ENCODE data around the gene BAG1.

BAG1 gene

DNA sequence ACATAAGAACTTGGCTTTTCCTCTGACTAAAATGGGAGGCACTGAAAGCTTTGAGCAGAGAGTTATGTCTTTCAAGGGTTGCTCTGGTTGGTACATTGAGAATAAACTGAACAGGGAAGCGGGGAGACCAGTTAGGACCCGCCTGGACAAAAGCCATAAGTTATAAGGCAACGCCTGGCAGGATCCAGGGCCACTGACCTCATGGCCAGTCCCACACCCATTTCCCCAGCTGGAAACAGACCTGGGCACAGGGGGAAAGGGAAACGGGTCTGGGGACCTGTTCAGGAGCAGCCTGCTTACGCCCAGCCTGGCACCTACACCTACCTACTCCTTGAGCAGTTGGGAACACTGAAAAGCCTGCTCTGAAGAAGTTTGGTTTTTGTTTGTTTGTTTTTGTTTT is 23.2 kb downstream of the BAG1 start:
- no peak for DNase-seq

DNA sequence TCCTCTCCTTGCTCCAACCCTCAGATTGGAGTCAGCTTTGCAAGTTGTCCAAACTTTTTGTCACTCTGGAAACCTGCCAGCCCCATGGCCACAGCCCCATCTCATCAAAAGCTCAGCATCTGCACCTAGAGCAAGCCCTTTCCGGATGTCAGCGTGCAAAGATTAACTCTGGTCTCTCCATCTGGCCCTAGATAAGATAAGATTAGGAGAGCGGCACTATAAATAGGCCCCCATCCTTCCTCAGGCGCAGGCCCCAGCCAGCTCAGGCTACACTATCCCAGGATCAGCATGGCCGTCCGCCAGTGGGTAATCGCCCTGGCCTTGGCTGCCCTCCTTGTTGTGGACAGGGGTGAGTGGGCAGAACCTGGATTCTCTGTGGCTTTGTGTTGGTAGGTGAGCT is 24.6 kb downstream of the BAG1 start, which contains the start of gene SPINK4:
Gene SPINK4 (plus strand): TSS at position 247 of the 400 bp plus-strand sequence. CDS start 42 bp downstream, at position 289.
- no peak for DNase-seq

DNA sequence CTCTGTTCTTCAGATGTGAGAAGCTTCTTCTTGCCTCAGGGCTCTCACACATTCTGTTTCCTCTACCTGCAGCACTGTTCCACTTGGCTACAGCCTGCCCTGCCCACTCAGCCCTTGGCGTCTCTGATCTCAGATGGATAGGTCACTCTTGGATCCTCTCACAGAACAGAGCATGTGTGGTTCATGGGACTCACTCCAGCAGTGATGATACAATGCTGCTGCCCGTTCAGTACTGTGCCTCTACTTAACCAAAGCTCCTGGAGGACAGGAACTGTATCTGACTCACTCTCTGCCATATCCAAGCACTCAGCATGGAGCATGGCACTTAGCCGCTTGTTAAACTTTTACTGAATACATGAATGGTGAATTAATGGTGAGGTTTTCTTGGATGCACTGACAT is 27.9 kb downstream of the BAG1 start:
- DNase-seq = no peak

DNA sequence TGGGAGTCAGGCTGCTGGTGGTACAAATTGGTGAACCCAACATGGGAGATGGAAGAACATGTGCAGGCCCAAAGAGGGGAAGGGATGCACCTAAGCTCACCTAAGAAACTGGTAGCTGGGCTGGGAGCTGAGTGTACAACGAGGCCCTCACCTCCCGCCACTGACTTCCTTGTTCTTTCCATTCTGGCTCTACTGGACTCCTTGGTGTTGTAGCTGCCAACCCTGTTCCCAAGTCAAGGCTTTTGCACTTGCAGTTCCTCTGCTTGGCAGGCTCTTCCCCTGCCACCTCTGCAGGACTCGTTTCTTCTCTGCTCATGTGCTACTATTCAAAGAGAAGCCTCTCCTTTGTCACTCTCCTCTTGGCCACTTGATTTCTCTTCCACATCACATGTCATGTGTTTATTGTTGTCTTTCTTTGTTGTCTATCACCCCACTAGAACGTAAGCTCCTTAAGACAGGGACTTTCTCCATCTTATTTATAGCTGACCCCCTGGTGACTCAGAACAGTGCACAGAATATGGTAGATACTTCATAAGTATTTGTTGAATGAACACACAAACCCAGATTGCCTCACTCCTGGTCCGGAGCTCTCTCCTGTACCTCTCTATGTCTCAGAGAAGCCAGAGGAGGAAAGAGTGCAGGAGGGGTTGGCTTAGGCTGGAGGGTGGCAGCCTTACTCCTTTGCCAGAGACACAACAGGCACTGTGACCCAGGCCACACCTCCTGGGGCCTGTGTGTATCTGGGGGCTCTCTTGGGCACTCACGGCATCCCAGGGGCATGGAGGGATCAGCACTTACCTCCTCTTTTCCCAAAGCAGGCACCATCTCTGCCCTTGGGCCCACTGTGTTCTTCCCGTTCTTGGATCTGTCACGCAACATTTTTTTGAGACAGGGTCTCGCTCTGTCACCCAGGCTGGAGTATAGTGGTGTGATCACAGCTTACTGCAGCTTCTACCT is 29.7 kb downstream of the BAG1 start:
- no peak for DNase-seq

DNA sequence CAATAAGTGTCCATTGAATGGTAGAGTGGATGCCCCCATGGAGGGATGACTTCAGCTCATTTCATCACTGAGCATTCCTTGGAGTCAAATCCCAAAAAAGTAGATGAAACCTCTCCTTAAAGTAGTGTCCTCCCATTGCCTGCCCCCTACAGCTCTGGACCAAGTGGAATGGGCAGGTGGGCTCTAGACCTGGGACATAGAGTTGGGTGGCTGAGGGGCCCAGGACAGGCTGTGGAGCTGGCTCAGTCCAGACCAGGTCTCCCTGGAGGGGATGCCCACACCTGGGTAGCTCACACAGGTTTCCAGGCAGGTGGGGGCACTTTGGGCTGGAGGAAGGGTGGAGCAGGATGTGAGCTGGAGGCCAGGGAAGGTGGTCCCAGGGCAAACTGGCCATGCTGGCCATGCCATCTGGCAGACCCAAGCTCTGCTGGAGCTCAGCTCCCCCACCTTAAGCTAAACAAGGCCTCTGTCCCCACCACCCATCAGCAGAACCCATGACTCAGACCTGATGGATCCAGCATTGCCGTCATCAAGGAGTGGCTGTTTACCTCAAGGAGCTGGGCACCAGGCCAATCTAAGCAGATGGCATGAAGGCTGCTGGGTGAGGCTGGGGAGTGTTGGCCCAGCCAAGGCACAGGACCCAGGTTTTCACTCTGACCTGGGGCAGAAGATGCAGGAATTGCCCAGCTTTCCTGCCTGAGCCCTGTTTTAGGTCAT is 30.7 kb downstream of the BAG1 start:
- no peak for DNase-seq

DNA sequence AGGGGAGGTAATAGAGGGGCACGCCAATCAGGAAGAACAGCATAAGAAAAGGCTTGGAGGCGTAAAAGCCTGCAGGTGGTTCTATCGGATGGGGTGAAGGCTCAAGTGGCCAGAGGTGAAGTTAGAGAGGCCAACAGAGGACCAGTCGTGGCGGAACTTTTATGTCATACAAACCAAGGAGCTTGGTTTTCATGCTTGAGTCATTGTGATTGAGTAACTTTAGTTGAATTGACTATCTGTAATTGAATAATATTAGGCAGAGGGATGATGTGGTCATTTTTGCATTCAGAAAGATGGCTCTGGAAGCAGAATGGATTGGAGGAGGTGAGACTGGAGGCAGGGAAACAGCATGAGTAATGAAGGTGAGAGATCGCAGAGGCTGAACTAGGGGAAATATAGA is 31.7 kb downstream of the BAG1 start:
- DNase-seq = no peak

DNA sequence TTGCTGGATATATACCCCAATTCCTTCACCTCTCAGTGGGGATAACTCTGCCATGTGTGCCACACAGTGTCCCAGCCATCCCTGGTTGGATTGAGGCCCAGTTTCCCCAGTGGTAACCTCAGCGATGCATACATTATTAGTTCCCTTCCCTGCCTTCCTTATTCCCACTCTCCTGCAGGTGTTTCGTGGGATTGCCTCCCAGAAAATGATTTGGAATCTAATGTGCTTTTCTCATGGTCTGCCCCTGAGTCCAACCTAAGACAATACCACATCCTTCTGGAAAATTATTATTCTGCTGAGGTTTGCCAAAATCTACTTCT is 32.9 kb downstream of the BAG1 start:
- no peak for DNase-seq

DNA sequence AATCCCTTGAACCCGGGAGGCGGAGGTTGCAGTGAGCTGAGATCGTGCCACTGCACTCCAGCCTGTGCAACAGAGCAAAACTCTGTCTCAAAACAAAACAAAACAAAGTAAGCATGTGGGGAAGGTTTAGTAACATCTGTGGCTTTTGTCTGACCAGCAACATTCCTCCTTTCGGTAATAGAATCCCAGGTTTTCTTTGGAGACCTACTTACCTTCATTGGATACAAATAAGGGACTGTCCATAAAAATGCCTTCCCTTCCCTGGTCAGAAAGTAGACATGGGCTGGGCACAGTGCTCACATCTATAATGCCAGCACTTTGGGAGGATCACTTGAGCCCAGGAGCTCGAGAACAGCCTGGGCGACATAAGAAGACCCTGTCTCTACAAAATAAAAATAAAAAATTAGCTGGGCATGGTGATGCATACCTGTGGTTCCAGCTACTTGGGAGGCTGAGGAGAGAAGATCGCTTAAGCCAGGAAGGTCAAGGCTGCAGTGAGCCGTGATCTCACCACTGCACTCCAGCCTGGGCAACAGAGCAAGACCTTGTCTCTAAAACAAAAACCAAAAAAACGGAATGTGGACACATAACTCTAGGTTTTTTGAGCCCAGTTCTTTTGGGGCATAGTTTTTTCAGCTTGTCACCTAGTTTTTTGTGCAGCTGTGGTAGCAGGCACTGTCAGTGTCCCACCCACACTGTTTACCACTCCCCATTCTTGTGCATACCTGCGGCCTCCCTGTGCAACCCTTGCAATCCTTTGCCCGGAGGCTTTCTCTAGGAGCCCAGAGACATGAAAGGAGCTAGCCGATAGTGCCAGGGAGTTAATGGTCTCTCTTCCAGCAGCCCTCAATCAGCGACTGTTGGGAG is 33.5 kb downstream of the BAG1 start:
- no peak for DNase-seq

DNA sequence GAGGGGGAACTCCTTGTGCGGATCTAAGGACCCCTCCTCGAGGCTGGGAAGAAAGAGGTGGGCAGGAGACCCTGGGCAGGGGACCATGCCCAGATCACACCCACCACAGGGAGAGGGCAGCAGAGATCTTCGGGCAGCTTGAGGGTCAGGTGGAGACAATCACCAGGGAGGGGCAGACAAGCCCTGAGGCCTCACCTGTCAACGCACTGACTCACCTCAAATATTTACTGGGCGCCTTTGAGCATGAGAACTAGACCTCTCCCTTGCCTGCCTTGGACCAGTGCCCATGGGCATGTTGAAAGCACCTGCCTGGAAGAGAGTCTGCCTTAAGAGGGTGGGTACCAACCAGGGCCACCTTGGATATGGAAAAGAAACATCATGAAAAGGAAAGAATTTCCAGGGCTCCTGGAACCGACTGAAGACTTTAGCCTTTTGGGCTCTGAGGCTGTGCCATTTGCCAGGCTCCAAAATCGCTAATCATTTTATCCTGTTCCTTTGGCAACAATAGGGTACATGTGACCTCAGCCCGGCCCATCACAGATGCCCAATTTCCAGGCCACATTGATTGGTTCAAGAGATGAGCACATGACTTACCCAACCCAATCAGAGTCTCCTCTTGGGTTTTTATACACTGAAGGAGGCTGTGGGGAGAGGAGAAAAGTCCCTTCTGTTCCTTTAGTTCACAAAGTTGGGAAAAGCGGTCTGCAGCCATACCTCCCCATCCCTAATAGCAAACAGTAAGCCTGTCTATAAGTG is 35.0 kb downstream of the BAG1 start:
- no peak for DNase-seq

DNA sequence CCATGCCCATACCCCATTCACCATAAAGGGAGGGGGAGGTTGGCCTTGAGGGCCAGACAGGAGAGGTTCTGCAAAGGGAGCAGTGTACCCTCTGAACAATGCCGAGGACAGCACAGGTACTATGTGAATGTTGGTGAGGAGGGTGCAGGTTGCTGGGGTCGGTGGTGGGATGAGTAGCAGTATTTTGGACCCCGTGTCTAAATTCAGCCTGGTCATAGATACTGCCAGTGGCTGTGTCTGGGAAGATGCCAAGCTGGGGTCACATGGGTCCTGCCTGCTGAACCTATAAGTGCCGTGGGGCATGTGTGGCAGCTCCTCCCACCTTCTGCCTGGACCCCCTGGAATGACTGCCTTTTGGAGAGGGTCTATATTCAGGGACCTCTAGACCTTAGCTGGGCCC is 35.9 kb downstream of the BAG1 start:
- no peak for DNase-seq

DNA sequence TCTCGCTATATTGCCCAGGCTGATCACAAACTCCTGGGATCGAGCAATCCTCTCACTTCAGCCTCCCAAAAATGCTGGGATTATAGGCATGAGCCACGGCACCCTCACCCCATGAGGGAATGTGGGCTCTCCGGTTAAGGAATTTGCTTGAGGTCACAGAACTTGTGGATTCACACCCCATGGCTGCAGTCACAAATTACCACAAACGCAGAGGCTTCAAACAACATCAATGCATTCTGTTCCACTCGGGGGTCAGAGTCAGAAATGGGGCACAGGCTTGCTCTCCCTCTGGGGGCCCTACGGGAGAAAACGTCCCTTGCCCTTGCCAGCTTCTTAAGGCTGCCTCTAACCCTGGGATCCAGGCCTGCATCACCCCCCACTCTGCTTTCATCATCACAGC is 36.8 kb downstream of the BAG1 start:
- no peak for DNase-seq

DNA sequence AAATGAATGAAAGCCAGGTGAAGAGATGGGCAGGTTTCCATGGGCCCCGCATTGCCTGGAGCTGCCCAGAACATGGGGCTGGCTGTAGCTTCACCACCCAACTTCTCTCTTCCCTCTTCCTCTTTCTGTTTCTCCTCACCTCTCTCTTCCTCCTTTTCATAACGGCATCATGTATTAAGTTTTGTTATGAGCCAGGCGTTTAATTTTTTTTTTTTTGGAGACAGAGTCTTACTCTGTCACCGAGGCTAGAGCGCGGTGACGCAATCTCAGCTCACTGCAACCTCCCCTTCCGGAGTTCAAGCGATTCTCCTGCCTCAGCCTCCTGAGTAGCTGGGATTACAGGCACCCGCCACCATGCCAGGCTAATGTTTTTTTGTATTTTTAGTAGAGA is 37.5 kb downstream of the BAG1 start:
- no peak for DNase-seq

DNA sequence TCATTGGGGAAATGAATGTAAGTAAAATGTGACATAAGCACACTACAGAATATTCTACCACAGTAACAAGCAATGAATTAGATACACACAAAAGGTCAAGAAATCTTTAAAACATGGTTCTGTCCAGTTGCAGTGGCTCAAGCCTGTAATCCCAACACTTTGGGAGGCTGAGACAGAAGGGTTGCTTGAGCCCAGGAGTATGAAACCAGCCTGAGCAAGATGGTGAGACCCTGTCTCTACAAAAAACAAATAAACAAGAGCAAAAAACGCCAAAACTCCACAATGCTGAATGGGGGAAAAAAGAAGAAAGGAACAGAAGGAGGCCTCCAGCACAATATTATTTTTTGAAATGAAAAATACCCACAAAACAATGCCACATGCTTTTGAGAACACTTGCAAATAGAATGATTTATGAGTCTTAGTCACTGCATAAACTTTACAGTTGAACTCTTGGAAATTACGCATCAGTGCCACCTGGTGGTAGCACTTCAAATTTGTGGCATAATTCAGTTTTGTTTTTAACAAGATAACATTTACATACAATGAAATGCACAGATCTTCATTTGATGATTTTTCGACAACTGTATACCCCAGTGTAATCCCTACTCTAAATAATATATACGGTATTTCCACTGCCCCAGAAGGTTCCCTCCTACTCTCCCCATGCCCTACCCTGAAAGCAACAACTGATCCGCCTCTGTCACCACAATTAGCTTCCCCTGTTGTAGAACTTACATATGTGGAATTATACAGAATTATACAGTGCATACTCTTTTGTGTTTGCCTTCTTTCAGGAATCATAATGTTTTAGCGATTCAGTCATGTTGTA is 39.0 kb downstream of the BAG1 start:
- DNase-seq = peak; percentile 73

DNA sequence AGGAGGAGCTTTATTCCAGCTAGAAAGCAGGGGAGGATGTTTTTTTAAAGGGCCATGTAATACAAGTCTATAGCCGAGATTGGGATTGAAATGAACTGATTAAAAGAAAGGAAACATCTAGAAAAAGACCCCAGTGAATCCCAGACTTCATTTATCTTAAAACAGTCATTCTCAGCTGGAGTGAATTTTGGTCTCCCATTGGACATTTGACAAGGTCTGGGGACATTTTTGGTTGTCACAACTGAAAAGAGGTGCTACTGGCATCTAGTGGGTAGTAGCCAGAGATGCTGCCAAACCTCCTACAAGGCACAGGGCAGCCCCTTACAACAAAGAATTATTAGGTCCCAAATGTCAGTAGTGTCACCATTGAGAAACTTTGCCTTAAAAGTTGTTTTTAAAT is 40.8 kb downstream of the BAG1 start:
- DNase-seq = no peak

DNA sequence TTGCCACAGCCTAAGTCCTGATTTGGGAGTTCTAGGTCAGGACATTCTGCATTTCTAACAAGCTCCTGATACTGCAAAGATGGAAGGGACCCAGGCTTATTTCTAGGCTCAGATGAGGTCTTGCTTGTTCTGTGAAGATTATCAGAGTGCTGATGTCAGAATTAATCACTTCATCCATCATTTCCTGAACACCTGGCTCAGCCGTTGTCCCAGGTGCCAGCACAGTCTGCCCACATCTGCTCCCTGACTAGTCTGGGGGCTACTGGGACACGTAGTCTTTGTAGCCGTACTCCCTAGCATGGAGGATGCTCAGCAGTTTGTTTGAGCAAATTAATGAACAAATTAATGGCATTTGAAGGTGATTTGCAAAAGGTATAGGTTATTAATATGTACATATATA is 42.5 kb downstream of the BAG1 start:
- no peak for DNase-seq

DNA sequence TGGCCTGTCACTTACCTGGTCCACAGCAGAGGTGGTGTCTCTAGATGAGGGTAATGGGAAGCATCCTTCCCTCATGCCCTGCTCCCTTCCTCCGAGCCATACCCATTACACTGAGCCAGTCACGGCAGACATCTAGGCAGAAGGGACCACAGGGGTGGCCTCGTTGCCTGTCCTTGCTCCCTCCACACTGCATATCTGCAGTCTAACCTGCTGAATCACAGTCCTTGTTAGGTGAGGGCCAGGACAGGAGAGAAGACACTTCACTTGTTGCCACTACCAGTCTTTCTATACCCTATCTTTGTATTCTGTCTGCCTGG is 43.0 kb downstream of the BAG1 start:
- no peak for DNase-seq

DNA sequence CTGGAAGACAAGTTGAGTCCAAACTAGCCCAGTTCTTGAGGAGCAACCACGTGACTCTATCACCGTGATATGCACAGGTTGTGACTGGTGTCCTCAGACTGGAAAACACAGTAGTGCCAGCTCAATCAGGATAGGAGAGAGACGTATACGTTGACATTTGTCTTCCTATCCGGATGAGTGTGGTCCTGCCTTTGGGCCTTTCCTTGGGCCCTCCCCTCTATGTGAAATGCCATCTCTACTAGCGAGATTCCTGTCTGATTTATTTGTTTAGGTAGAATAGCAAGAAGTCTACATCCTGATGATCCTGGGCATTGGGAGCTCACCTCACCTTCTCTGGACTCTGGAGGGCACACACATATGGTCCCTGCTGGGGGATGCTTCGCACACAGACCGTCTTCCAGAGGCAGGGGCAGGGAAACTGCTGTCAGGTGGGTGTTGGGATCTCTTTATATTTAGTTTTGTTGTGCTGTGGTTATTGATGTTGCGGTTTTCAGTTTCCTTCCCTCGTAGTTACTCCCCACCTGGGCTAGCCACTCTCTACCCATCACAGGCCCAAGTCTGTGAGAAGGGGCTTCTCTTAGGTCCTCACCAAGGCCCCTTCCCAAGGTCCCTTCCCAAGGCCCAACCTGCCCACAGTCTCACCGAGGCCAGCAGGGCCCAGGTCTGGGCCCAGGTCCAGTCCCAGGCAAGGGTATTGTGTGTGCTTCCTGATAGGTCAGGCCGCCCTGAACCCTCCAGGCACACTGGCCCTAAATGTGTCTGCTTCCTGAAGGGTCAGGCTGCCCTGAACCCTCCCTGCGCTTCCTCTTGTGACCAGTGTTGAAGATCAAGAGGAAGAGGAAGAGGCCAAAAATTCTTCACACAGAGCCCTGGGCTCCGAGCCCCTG is 43.6 kb downstream of the BAG1 start:
- no peak for DNase-seq

DNA sequence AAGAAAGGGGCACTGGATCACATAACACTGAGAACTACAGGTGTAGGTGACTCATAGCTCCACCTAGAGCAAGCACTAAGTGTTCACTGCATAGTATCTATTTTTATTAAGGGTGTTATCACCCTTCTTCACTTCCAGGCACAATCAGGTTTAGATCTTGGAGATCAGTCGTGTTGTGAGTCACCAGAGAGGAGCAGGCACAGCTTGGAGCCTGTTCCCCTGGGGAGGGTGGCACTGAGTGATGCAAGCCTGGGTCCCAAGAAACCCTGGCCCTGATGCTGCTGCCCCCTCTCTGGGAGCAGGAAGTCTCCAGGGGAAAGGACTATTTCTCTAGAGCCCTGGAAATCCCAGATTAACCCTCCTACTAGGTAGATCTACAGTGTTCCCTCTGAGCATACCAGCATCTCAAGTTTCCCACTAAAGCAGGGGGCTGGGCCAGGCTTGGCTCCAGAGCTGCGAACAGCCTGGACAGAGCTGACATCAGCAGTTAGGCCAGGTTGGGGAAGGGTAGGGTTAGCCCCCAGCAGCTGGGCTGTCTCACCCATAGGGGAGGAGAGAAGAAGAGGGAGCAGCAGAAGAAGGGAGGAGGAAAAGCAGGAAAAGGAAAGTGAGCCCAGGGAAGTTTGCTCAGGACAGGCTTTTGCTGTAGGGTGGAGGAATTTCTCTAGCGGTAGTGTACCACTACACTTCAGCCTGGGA is 52.7 kb downstream of the BAG1 start:
- DNase-seq = no peak

DNA sequence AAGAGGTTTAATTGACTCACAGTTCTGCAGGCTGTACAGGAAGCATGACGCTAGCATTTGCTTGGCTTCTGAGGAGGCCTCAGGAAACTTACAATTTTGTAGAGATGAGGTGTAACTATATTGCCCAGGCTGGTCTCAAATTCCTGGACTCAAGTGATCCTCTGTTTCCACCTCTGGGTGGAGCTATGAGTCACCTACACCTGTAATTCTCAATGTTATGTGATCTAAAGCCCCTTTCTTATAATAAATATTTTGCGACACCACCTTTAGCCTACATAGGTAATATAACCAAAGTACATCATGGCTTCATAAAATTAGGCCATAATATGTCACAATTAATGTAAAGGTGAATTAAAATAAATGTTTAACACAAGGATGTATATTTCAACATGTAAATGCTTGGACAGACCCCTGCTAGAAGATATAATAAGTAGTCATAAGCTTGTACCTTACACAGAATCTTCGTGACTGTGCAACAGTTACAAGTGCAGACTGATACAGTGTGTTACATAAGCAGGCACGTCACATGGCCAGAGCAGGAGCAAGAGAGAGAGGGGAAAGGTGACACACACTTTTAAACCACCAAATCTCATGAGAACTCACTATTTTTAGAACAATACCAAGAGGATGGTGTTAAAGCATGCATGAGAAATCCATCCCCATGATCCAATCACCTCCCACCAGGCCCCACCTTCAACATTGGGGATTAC is 54.3 kb downstream of the BAG1 start:
- no peak for DNase-seq

DNA sequence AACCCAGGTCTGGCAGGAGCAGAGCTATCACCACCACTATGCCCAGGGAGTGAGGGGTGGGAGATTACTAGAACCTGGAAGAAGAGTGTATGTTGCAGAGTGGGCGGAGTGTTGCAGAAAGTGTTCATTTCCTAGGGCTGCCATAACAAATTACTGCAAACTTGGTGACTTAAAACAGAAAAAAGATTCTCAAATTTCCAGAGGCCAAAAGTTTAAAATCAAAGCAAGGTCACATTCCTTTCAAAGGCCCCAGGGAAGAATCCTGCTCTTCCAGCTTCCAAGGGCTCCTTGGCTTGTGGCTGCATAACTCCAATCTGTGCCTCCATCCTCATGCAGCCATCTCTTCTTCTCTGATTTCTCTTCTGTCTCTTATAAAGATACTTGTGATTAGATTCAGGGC is 55.1 kb downstream of the BAG1 start:
- no peak for DNase-seq

Measured in activated T-cell treated with anti-CD3 and anti-CD28 coated beads for 4 hours (primary cell).